Activated T-helper 1 cell treated with anti-CD3 and anti-CD28 coated beads, Interleukin-12 subunit alpha, Interleukin-12 subunit beta, Interleukin-2, Interleukin-4 antibody, amounts not matched to agents 30 ng/mL and 10 ng/mL and 1 ng/mL, durations not matched to agents 14 hours and 24 hours and 36 hours (primary cell): ENCODE data around the gene RNLS. TPM values are rescaled to one million over a fixed set of nuclear protein-coding genes. Genes with fewer than 3 reads are reported as not detected.
A peak's percentile ranks its signal among the peaks of the same experiment; 100 is the strongest.

Experiments used
- DNase-seq: peaks from one replicate; pipeline ENCODE4 v3.0.0; 2021; ENCODE audit warnings: low spot score
- H3K27ac Mint-ChIP-seq: one replicate; pipeline ENCODE4 v1.8.0; 2021; ENCODE audit warnings: mild to moderate bottlenecking, mixed read lengths
- H3K27me3 Mint-ChIP-seq: one replicate; pipeline ENCODE4 v1.8.0; 2022; ENCODE audit warnings: mild to moderate bottlenecking, moderate library complexity, mixed read lengths; ENCODE audit not compliant: insufficient read depth
- H3K36me3 Mint-ChIP-seq: one replicate; pipeline ENCODE4 v1.8.0; 2021; ENCODE audit warnings: low read depth, mixed read lengths
- H3K4me1 Mint-ChIP-seq: one replicate; pipeline ENCODE4 v1.8.0; 2021; ENCODE audit warnings: low read depth, mixed read lengths
- H3K4me3 Mint-ChIP-seq: one replicate; pipeline ENCODE4 v1.8.0; 2021; ENCODE audit warnings: mild to moderate bottlenecking, moderate library complexity, mixed read lengths
- H3K9me3 Mint-ChIP-seq: one replicate; pipeline ENCODE4 v1.8.0; 2021; ENCODE audit warnings: mixed read lengths
- intact Hi-C: fragments of 100-400 bp; cut with micrococcal nuclease; formaldehyde crosslinking; loops from one replicate; pipeline ENCODE4 v1.15.1; 2024
- total RNA-seq: library from RNA; stranded (reverse); gene quantifications from 2 replicates; pipeline ENCODE4 v1.2.3, GENCODE V29; 2022

Gene RNLS
- 2.0 and 2.5 TPM in 2 replicates for total RNA-seq

DNA sequence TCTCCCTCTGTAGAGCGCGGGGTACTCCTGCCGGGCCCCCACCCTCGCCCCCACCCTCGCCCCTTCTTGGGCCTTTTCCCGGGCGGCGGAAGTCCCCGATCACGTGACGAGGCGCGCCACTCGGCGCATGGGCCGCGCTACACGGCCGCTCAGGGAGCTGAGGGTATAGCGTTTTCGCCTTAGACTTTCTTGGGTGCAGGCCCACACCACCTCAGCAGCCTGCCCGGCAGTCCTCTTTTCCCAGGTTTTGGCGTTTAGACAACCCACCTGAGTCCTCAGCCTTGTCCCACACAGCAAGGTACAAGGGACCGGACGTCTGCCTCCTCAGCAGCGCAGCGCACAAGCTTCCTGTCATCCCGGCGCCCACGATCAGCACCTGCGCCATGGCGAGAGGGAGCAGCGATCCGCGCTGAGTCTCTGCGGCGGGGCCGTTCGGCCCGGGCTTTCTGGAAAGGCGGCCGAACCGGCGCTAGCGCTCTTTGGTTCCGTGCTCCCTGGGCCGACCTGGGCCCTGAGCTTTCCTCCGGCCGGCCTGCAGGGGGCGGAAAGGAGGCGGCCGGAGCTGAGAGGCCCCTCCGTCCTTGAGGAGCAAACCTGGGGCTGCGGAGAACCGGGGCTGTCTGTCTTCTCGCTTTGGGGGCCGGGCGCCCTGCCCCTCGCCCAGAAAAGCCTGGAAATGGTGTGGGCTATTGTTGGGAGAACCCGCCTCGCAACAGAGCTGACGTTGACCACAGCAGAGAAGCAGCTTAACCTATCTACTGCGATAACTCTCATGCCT is at the start of gene RNLS:
Gene RNLS (minus strand): TSS at position 513 of the 778 bp plus-strand sequence.
- H3K36me3 Mint-ChIP-seq: peaks cover 4% of the 10 kb centered on the region

GRCh38 chr10:88624840-88625239 is 41.7 kb upstream of the RNLS start:
- H3K27me3 Mint-ChIP-seq: peaks cover 8% of the 10 kb centered on the region
- H3K9me3 Mint-ChIP-seq: no peaks in the 10 kb centered on the region
- no peak overlapping the region for H3K4me3 Mint-ChIP-seq
- no peaks in the 10 kb centered on the region for H3K36me3 Mint-ChIP-seq
- H3K4me1 Mint-ChIP-seq: no peaks in the 10 kb centered on the region
- no peak for DNase-seq
- no peak overlapping the region for H3K27ac Mint-ChIP-seq
- intact Hi-C loops: no loop called here

More for the DNA sequence above, at the start of gene RNLS:
- intact Hi-C loops: loop anchor here (1.0 to 5.0 kb wide), 2 partner anchors 87 to 409 kb away; partner anchors contain the start of gene FAS
- Mint-ChIP-seq H3K27me3 (peaks cover 8% of the 10 kb centered on the region), H3K27ac (peak within 1 kb of the TSS; percentile 73), H3K4me3 (peak within 1 kb of the TSS; percentile 85), H3K9me3 (peaks cover 4% of the 10 kb centered on the region), H3K4me1 (peaks cover 14% of the 10 kb centered on the region)
- DNase-seq: peak; percentile 54

GRCh38 chr10:88623835-88624234 is 40.7 kb upstream of the RNLS start:
- Mint-ChIP-seq H3K4me1 (no peaks in the 10 kb centered on the region), H3K9me3 (no peaks in the 10 kb centered on the region), H3K27ac (no peak overlapping the region), H3K36me3 (no peaks in the 10 kb centered on the region), H3K4me3 (no peak overlapping the region), H3K27me3 (peaks cover 8% of the 10 kb centered on the region)
- intact Hi-C loops: no loop called here
- DNase-seq: no peak

DNA sequence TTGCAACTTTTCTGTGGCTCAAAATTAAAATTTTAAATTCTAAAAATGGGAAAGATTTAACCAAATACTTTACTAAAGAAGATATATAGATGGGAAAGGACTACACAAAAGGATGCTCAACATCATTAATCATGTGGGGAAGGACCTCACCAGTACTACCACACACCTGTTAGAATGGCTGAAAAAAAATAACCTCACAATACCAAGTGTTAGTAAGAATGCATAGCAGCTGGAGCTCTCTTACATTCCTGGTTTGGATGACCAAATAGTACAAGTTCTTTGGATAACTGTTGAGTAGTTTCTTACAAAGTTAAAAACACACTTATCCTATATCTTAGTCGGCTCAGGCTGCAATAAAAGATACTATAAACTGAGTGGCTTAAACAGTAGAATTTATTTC is 37.3 kb upstream of the RNLS start:
- intact Hi-C loops: no loop called here
- Mint-ChIP-seq H3K4me1 (no peaks in the 10 kb centered on the region), H3K27me3 (peaks cover 6% of the 10 kb centered on the region), H3K27ac (no peak overlapping the region), H3K4me3 (no peak overlapping the region), H3K9me3 (no peaks in the 10 kb centered on the region), H3K36me3 (no peaks in the 10 kb centered on the region)
- DNase-seq: no peak

- Mint-ChIP-seq H3K27ac (no peak overlapping the region), H3K4me3 (no peak overlapping the region), H3K36me3 (no peaks in the 10 kb centered on the region), H3K9me3 (no peaks in the 10 kb centered on the region), H3K27me3 (peaks cover 6% of the 10 kb centered on the region), H3K4me1 (no peaks in the 10 kb centered on the region)
- DNase-seq: no peak
- intact Hi-C loops: no loop called here
These were observed 35.4 kb upstream of the RNLS start for GRCh38 chr10:88618496-88618895.

DNA sequence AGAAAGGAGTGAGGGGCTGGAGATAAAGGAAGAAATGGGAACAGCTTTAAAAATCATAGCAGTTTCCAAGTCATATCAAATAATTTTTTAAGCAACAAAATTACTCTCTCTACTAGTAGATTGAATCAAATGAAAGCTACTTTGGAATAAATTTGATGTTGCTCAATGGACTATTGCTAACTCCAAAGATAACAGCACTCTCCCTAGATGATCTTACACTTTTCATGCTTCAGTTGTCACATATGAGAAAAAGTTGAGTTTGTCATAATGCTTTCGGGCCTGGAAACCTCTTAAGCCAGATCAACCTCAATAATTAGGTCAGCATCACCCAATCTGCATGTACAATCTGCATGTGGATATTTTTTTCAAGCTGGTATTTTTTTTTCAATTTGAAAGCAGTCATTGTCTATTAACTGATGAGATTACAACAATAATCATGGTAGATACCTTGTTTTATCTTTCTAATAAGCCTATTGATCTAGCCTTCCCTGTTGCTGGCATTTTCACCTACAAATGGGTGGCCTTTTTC is 34.7 kb upstream of the RNLS start:
- Mint-ChIP-seq H3K4me1 (no peaks in the 10 kb centered on the region), H3K9me3 (no peaks in the 10 kb centered on the region), H3K36me3 (no peaks in the 10 kb centered on the region), H3K4me3 (no peak overlapping the region), H3K27ac (no peak overlapping the region), H3K27me3 (peaks cover 6% of the 10 kb centered on the region)
- intact Hi-C loops: no loop called here
- DNase-seq: no peak

DNA sequence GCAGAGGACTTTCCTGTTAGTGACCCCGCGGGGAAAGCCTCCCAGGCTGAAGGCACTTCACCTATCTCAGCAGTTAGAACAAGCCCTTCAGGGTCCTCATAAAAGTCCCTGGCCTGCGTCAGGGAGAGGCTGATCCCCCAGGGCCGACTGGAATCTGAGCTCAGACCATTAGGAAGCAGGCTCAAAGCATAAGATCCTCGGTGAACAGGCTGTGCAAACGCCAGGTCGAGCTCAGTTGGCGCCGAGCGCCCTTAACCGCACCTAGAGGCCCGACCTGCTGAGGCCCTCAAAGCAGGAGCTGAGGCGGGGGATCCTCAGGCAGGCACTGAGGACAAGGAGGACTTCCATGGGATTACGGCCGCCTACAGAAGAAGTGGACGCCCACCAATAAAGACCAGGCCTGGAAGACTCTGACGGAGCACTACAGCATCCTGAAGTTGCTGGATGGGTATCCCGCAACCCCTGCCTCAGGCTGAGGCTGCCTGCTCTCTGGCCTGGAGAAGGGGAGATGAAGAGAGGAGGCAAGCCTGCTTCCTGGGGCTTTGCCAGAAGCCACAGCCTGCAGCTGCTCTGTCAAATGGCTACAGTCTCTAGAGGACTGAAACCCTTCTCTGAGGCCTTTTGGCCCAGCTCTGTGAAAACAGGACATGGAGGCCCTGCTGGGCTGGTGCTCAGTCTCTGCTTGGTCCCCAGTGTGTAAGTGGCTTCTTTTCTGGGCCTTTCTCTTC is 33.3 kb upstream of the RNLS start:
- Mint-ChIP-seq H3K27ac (no peak overlapping the region), H3K4me3 (no peak overlapping the region), H3K36me3 (no peaks in the 10 kb centered on the region), H3K27me3 (peaks cover 2% of the 10 kb centered on the region), H3K9me3 (no peaks in the 10 kb centered on the region), H3K4me1 (no peaks in the 10 kb centered on the region)
- no peak for DNase-seq
- intact Hi-C loops: no loop called here

GRCh38 chr10:88608780-88609179 is 25.7 kb upstream of the RNLS start:
- intact Hi-C loops: no loop called here
- Mint-ChIP-seq H3K9me3 (no peaks in the 10 kb centered on the region), H3K27me3 (peaks cover 16% of the 10 kb centered on the region), H3K36me3 (no peaks in the 10 kb centered on the region), H3K4me1 (no peaks in the 10 kb centered on the region), H3K27ac (no peak overlapping the region), H3K4me3 (no peak overlapping the region)
- DNase-seq: no peak

- DNase-seq: no peak
- intact Hi-C loops: no loop called here
- H3K4me1 Mint-ChIP-seq: no peaks in the 10 kb centered on the region
- H3K36me3 Mint-ChIP-seq: no peaks in the 10 kb centered on the region
- no peak overlapping the region for H3K4me3 Mint-ChIP-seq
- H3K27me3 Mint-ChIP-seq: peaks cover 16% of the 10 kb centered on the region
- no peak overlapping the region for H3K27ac Mint-ChIP-seq
- no peaks in the 10 kb centered on the region for H3K9me3 Mint-ChIP-seq
These were observed 25.1 kb upstream of the RNLS start for GRCh38 chr10:88608052-88608732.

DNA sequence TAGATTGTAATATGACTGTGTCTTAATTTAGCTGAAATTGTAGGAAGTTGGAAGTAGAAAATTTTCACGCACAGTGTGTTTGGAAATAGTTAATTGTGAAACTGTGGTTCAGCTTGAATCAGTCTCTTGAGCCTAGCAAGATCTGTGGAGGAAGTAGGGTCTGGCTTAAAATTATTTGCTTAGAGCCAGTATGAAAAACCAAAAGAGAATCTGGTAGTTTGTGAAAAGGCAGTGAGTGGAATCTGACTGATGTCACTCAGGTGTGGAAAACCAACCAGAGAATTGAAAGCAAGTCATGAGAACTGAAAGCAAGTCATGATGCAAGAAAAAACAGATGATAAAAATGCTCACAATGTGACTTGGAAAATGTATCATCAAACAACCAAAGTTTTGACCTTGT is 14.9 kb upstream of the RNLS start:
- no peaks in the 10 kb centered on the region for H3K36me3 Mint-ChIP-seq
- H3K4me1 Mint-ChIP-seq: peaks cover 9% of the 10 kb centered on the region
- intact Hi-C loops: no loop called here
- no peak overlapping the region for H3K4me3 Mint-ChIP-seq
- peaks cover 4% of the 10 kb centered on the region for H3K27me3 Mint-ChIP-seq
- DNase-seq: no peak
- no peaks in the 10 kb centered on the region for H3K9me3 Mint-ChIP-seq
- H3K27ac Mint-ChIP-seq: no peak overlapping the region

- peaks cover 6% of the 10 kb centered on the region for H3K27me3 Mint-ChIP-seq
- intact Hi-C loops: no loop called here
- DNase-seq: no peak
- no peak overlapping the region for H3K27ac Mint-ChIP-seq
- H3K4me1 Mint-ChIP-seq: peaks cover 9% of the 10 kb centered on the region
- H3K4me3 Mint-ChIP-seq: no peak overlapping the region
- no peaks in the 10 kb centered on the region for H3K9me3 Mint-ChIP-seq
- H3K36me3 Mint-ChIP-seq: no peaks in the 10 kb centered on the region
These were observed 11.4 kb upstream of the RNLS start for GRCh38 chr10:88594482-88594881.

DNA sequence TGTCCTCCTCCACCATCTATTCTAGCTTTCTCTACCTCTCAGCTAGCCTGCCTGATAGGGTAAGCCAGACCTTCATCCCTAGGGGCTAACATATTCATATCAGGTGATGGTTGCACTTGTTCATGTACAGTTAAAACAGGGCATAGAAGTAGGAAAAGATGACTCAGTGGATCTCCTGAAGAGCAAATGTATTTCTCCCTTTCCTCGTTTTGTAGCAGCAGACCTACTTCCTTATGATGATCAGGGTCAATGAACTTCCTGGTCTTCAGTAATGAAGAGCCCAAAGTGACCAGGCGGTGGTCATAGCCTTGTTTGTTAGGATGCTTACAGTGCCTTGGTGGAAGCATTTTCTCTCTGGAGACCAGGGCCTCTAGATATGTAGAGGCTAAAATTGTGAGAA is 9.8 kb upstream of the RNLS start:
- intact Hi-C loops: no loop called here
- no peaks in the 10 kb centered on the region for H3K9me3 Mint-ChIP-seq
- H3K4me1 Mint-ChIP-seq: peaks cover 1% of the 10 kb centered on the region
- H3K36me3 Mint-ChIP-seq: no peaks in the 10 kb centered on the region
- DNase-seq: no peak
- no peak overlapping the region for H3K4me3 Mint-ChIP-seq
- H3K27me3 Mint-ChIP-seq: peaks cover 5% of the 10 kb centered on the region
- no peak overlapping the region for H3K27ac Mint-ChIP-seq

DNA sequence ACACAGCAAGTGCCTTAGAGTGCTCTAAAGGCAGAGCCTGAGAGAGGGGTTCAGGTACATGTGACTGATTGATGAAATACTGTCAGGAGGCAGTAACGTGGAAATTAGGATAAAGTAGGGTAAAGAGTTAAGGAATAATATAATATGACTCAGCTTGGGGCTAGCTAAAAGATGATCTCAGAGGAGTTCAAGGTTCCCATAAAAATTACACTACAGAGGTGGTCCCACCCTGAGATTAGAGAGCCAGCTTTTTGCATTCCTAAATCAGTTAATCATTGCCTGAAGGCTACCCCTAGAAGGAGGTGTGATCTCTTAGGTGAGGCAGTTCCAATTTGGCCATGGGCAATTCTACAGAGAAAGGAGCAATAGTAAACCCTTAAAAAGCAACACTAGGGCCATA is 9.3 kb upstream of the RNLS start:
- H3K36me3 Mint-ChIP-seq: no peaks in the 10 kb centered on the region
- H3K9me3 Mint-ChIP-seq: no peaks in the 10 kb centered on the region
- H3K4me1 Mint-ChIP-seq: no peaks in the 10 kb centered on the region
- DNase-seq: no peak
- H3K27me3 Mint-ChIP-seq: peaks cover 4% of the 10 kb centered on the region
- no peak overlapping the region for H3K4me3 Mint-ChIP-seq
- no peak overlapping the region for H3K27ac Mint-ChIP-seq
- intact Hi-C loops: no loop called here
